Naive thymus-derived CD8-positive, alpha-beta T cell (primary cell): ENCODE measurements around the gene HOXA6. TPM values are rescaled to one million over a fixed set of nuclear protein-coding genes. Genes with fewer than 3 reads are reported as not detected.

ENCODE experiments used
- ATAC-seq, 2 donors: fragments of 150-1000 bp; cut with Tn5 transposase in 1 of 2; sonication (Bioruptor Pico), chemical (Tn5 transposase) in 1 of 2; 1 replicate in 1 of 2; 2 replicates in 1 of 2; pipeline ENCODE4 v1.10.0; 2021; ENCODE audit warnings: mild to moderate bottlenecking in 2 of 2, moderate library complexity in 2 of 2
- POLR2A ChIA-PET: fragments of 350-600 bp; sonication (Branson Sonifier 250); formaldehyde crosslinking; loops from one replicate; lab custom pipeline; 2021; ENCODE audit warnings: antibody characterized with exemption; lab: Charles Lee
- DNase-seq, 10 donors: peaks; one replicate each; pipeline versions ENCODE4 v3.0.0 to v3.0.0-alpha.2; 2020 to 2022
- H3K27ac Mint-ChIP-seq, 10 donors: one replicate each; pipeline ENCODE4 v1.8.0; 2020 to 2022; ENCODE audit warnings: mild to moderate bottlenecking in 10 of 10, mixed read lengths in 10 of 10, moderate library complexity in 4 of 10, inconsistent platforms in 1 of 10
- H3K27me3 Mint-ChIP-seq, 5 donors: one replicate each; pipeline ENCODE4 v1.8.0; 2021 to 2022; ENCODE audit warnings: mixed read lengths in 5 of 5
- H3K36me3 Mint-ChIP-seq, 3 donors: one replicate each; pipeline ENCODE4 v1.8.0; 2020 to 2022; ENCODE audit warnings: mixed read lengths in 3 of 3, mild to moderate bottlenecking in 2 of 3, inconsistent platforms in 1 of 3
- H3K4me1 Mint-ChIP-seq, 4 donors: one replicate each; pipeline ENCODE4 v1.8.0; 2021 to 2022; ENCODE audit warnings: mixed read lengths in 4 of 4
- H3K4me3 Mint-ChIP-seq, 10 donors: one replicate each; pipeline ENCODE4 v1.8.0; 2020 to 2022; ENCODE audit warnings: mild to moderate bottlenecking in 10 of 10, mixed read lengths in 10 of 10, moderate library complexity in 6 of 10, inconsistent platforms in 1 of 10
- H3K9me3 Mint-ChIP-seq, 9 donors: one replicate each; pipeline ENCODE4 v1.8.0; 2020 to 2022; ENCODE audit warnings: mixed read lengths in 9 of 9, mild to moderate bottlenecking in 3 of 9, inconsistent platforms in 1 of 9, moderate library complexity in 1 of 9
- polyA plus RNA-seq, 3 donors: library from polyadenylated mRNA; unstranded; fragments of 300-500 nt; fragmentation: Illumina TruSeq; gene quantifications; one replicate each; pipeline ENCODE4 v1.2.3, GENCODE V29; 2021
- total RNA-seq, 8 experiments: library from RNA in 2 of 8; stranded (reverse) in 2 of 8; gene quantifications; one replicate each; pipeline ENCODE4 v1.2.3 and lab custom pipeline; 2021 to 2026

The HOXA6 gene
- total and polyA plus RNA-seq, 5 experiments from 2014 or later: not detected

DNA sequence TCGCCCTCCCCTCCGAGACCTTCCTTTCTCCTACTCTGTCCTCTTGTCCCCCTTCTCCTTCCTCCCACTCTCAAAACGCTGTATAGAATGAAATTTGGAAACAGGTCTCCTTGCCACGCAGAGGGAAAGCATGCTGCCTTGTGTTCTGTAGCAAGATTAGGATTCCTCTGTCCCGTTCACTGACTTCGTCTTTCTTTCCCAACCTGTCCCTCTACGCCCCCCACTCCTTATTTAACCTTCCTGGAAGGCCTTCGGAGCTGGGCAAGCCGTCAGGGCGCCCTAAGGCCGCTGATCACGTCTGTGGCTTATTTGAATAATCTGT lies 16.4 kb upstream of the HOXA6 start:
- DNase-seq (no peak), ATAC-seq (no peak)
- Mint-ChIP-seq H3K27ac (peak overlapping the region in 3 of 10 donors; percentile 5 to 63 (median 63)), H3K9me3 (peaks cover 0 to 8% (median 0%) of the 10 kb centered on the region in 9 donors), H3K27me3 (peaks cover 42 to 86% (median 68%) of the 10 kb centered on the region in 5 donors), H3K4me1 (peaks cover 17 to 61% (median 44%) of the 10 kb centered on the region in 4 donors), H3K4me3 (peak overlapping the region in 6 of 10 donors; percentile 3 to 48 (median 32)), H3K36me3 (peaks cover 0 to 2% (median 0%) of the 10 kb centered on the region in 3 donors)
- POLR2A ChIA-PET: interaction anchor here (0.6 kb wide), 1 partner anchor 21 kb away, joined by 3 read pairs; the partner anchor contains the start of gene HOXA11

DNA sequence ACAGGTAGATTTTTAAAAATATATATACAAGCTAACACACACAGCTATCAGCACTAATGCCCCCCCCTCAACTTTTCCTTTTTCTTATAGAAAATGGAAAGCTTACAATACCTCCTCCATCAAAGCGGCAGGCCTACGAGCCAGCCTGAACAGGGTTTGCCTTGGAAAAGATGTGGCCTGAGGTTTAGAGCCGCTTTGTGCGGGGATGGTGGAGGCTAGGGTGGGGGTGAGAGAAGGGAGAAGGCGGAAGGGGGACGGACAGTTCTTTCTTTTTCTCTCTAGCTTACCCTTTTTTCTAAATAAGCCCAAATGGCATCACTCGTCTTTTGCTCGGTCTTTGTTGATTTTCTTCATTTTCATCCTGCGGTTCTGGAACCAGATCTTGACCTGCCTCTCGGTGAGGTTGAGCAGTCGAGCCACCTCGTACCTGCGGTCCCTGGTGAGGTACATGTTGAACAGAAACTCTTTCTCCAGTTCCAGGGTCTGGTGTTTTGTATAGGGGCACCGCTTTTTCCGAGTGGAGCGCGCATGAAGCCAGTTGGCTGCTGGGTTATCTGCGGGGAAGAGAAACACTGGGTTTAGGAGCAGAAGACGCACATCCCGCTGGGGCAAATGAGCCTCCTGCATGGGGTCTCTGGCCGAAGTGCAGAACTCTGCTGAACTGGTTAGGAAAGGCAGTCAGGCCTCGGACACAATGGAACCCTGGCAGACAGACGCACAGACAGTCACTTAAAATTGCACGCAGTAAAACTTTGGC lies 15.9 kb upstream of the HOXA6 start:
- ATAC-seq (no peak), DNase-seq (peak in 1 of 10 donors; percentile 34)
- peaks cover 0 to 4% (median 0%) of the 10 kb centered on the region in 9 donors for H3K9me3 Mint-ChIP-seq
- H3K4me3 Mint-ChIP-seq: peak overlapping the region in 3 of 10 donors; percentile 45 to 46 (median 45)
- H3K27ac Mint-ChIP-seq: peak overlapping the region in 2 of 10 donors; percentile 63
- POLR2A ChIA-PET: interaction anchor here (1.6 kb wide), 1 partner anchor 21 kb away, joined by 3 read pairs; the partner anchor contains the start of gene HOXA11
- peaks cover 0 to 3% (median 0%) of the 10 kb centered on the region in 3 donors for H3K36me3 Mint-ChIP-seq
- H3K27me3 Mint-ChIP-seq: peaks cover 41 to 86% (median 67%) of the 10 kb centered on the region in 5 donors
- peaks cover 15 to 61% (median 42%) of the 10 kb centered on the region in 4 donors for H3K4me1 Mint-ChIP-seq

DNA sequence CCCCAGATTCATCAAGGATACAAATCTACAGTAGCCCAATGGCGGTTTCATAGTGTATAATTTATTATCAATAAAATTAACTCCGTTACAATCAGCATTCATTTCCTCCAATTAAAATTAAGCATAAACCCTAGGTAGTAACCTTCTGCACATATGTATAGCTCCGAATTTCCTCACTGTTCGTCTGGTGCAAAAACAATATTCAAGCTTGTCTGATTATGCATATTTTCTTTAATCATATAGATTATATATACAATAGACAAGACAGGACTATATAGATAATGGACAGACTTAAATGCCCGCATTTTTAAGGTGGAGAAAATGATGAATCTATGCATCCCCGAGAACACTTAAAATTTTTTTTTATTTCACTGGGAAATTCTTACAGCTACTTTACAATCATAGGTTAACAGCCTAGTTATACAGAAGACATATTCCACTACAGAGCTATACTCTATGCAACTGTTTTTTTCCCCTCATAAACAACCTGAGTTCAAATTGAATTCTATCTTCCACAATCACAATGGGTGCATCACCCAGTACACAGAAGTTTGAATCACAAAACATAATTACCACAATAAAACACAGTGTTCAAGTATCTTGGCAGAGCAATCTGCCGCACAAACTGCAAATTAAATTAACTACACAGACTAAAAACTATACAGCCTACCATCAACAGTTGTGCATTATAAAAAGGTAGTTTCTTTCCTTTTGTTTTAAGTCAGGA lies 15.2 kb upstream of the HOXA6 start:
- Mint-ChIP-seq H3K27me3 (peaks cover 41 to 86% (median 67%) of the 10 kb centered on the region in 5 donors), H3K36me3 (peaks cover 0 to 3% (median 0%) of the 10 kb centered on the region in 3 donors), H3K27ac (no peak overlapping the region), H3K9me3 (peaks cover 0 to 4% (median 0%) of the 10 kb centered on the region in 9 donors), H3K4me1 (peaks cover 13 to 64% (median 42%) of the 10 kb centered on the region in 4 donors), H3K4me3 (peak overlapping the region in 1 of 10 donors; percentile 5)
- DNase-seq (no peak), ATAC-seq (no peak)
- POLR2A ChIA-PET: interaction anchor here (0.6 to 1.6 kb wide), 2 partner anchors 22 to 217 kb away, joined by 3 to 4 read pairs; partner anchors contain the start of gene HOXA11

DNA sequence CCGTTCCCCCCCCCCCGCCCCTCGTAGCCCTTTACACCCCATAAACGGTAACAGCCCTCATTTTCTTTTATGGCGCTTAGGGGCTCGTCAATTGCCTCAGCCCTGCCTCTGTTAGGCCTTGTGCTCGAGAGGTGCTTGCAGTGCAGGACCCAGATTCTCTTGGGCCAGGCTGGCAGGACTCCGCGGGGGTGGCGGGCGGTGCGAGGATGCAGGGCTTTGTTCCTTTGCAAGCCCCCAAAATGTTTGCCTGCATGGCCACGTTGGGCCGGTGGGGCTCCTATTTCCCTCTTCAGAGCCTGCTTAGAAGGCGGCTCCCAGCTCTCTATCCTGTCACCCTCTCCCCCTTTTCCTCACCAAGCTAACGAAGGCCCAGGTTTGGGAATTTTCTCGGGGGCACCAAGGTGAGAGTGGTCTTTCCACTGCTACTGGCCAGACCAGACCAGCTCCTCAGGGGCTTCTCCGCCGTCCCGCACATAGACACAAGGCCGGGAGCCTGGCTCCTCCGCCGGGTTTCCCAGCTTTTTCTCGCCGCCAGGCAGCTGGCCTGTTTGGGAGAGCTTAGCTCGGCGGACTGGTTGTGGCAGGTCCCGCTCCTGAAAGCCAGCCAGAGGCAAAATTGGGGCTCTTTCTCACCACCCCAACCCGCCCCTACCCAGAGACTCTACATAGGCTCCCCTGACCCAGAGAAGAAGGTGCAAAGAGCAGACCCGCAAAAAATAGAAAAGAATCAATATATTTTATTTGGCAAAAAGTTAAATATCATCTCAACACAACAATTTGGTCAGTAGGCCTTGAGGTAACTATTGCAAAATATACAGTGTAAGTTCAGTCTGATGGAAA lies 14.4 kb upstream of the HOXA6 start:
- no peak for ATAC-seq
- Mint-ChIP-seq H3K27ac (no peak overlapping the region), H3K9me3 (peaks cover 0 to 4% (median 0%) of the 10 kb centered on the region in 9 donors), H3K27me3 (peaks cover 45 to 86% (median 67%) of the 10 kb centered on the region in 5 donors), H3K4me1 (peaks cover 11 to 64% (median 45%) of the 10 kb centered on the region in 4 donors), H3K4me3 (peak overlapping the region in 3 of 10 donors; percentile 18 to 38 (median 30)), H3K36me3 (peaks cover 0 to 3% (median 0%) of the 10 kb centered on the region in 3 donors)
- POLR2A ChIA-PET: interaction anchor here (0.6 to 1.6 kb wide), 2 partner anchors 23 to 216 kb away, joined by 3 to 4 read pairs; partner anchors contain the start of gene HOXA11
- DNase-seq: peak in 2 of 10 donors; percentile 10 to 34

DNA sequence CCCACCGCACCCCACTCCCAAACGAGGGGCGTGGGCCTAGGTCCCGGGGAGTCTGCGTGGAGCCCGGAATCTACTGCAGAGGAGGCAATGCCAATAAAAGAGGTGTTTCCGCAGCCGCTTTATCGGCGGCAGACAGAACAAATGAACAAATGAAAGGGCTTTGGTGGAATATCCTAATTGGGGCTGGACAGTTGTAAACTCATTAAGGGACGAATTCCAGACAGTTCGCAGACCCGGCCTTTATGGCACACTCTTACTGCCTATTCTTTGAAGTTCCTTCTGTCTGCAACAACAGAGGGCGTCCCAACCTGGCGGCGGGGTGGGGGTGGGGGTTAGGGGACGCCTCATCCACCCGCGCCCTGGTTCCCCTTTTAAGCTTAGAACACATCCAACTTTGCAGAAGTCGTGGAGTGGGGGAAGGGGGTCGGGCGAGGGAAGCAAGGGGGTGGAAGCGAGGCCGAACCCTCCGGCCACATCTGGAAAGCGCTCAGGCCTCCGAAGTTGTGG lies 13.7 kb upstream of the HOXA6 start:
- no peak overlapping the region for H3K27ac Mint-ChIP-seq
- H3K36me3 Mint-ChIP-seq: peaks cover 0 to 3% (median 0%) of the 10 kb centered on the region in 3 donors
- ATAC-seq (peak in 1 of 2 donors; percentile 2), DNase-seq (peak in 1 of 10 donors; percentile 50)
- H3K9me3 Mint-ChIP-seq: peaks cover 0 to 4% (median 0%) of the 10 kb centered on the region in 9 donors
- H3K27me3 Mint-ChIP-seq: peaks cover 49 to 86% (median 70%) of the 10 kb centered on the region in 5 donors
- peak overlapping the region; percentile 56 to 88 (median 78) for H3K4me3 Mint-ChIP-seq
- peaks cover 11 to 61% (median 45%) of the 10 kb centered on the region in 4 donors for H3K4me1 Mint-ChIP-seq
- POLR2A ChIA-PET: interaction anchor here (0.6 to 1.0 kb wide), 2 partner anchors 11 to 12 kb away, joined by 3 to 5 read pairs; partner anchors contain the start of gene HOXA10

DNA sequence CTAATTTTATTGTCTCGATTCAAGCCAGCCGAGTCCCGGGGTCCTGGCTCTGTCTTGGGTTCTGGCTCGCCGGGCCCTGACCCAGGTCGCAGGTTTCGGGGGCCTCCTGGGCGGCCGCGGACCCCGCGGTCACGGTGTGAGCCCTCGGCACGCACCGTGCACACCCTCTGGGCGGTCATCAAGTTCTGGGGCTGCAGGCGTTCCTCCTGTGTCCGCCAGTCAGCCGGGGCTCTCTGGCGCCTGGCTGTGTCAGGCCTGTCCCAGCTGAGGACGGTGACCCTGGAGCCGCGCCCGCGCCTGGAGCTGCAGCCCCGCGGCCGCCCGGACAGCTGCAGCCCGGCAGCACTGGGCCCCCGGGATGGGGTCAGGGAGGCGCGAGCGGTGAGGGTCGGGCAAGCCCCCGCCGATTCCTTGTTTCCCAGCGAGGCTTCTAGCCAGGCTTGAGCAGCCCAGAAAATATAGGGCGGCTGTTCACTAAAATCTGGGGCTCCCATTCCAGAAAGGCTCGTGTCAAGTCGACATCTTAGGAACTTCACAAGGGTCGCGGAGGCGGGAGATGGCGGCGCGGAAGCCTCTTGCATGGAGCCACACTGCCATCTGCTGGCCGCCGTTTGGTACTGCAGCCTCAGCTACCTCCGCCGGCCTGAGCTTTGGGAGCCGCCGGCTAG lies 13.1 kb upstream of the HOXA6 start:
- Mint-ChIP-seq H3K36me3 (peaks cover 0 to 3% (median 0%) of the 10 kb centered on the region in 3 donors), H3K4me3 (peak overlapping the region; percentile 56 to 88 (median 81)), H3K4me1 (peaks cover 10 to 61% (median 45%) of the 10 kb centered on the region in 4 donors), H3K27ac (peak overlapping the region in 1 of 10 donors; percentile 62), H3K27me3 (peaks cover 46 to 86% (median 71%) of the 10 kb centered on the region in 5 donors), H3K9me3 (peaks cover 0 to 2% (median 0%) of the 10 kb centered on the region in 9 donors)
- peak; percentile 72 to 92 (median 86) for DNase-seq
- POLR2A ChIA-PET: interaction anchor here (0.6 to 1.0 kb wide), 2 partner anchors 10 to 13 kb away, joined by 3 to 5 read pairs; partner anchors contain the start of gene HOXA10
- ATAC-seq: peak; percentile 68 to 73

DNA sequence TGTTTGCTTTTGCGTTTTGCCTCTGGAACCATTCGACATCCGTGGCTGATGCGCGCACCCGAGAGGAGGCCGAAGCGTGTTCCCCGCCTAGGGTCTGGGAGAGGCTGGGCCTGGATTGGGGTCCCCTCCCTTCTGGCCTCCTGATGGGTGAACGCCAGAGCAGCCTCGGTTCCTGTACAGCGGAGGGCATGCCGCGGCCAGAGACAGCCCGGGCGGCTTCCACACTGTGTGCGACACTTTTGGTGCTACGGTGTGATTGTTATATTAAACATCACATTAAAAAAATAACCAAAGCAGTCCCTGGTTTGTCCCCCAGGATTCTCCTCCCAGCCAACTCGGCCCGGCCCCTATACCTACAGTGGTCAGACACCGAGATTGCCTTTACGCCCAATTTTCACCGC lies 12.6 kb upstream of the HOXA6 start:
- Mint-ChIP-seq H3K9me3 (no peaks in the 10 kb centered on the region), H3K4me1 (peaks cover 12 to 63% (median 47%) of the 10 kb centered on the region in 4 donors), H3K4me3 (peak overlapping the region; percentile 56 to 88 (median 74)), H3K27me3 (peaks cover 50 to 86% (median 73%) of the 10 kb centered on the region in 5 donors), H3K36me3 (peaks cover 0 to 3% (median 0%) of the 10 kb centered on the region in 3 donors), H3K27ac (peak overlapping the region in 3 of 10 donors; percentile 17 to 48 (median 45))
- POLR2A ChIA-PET: interaction anchor here (1.0 kb wide), 1 partner anchor 13 kb away, joined by 5 read pairs; the partner anchor contains the start of gene HOXA10
- peak; percentile 40 to 49 for ATAC-seq
- DNase-seq: peak in 3 of 10 donors; percentile 47 to 61 (median 51)

DNA sequence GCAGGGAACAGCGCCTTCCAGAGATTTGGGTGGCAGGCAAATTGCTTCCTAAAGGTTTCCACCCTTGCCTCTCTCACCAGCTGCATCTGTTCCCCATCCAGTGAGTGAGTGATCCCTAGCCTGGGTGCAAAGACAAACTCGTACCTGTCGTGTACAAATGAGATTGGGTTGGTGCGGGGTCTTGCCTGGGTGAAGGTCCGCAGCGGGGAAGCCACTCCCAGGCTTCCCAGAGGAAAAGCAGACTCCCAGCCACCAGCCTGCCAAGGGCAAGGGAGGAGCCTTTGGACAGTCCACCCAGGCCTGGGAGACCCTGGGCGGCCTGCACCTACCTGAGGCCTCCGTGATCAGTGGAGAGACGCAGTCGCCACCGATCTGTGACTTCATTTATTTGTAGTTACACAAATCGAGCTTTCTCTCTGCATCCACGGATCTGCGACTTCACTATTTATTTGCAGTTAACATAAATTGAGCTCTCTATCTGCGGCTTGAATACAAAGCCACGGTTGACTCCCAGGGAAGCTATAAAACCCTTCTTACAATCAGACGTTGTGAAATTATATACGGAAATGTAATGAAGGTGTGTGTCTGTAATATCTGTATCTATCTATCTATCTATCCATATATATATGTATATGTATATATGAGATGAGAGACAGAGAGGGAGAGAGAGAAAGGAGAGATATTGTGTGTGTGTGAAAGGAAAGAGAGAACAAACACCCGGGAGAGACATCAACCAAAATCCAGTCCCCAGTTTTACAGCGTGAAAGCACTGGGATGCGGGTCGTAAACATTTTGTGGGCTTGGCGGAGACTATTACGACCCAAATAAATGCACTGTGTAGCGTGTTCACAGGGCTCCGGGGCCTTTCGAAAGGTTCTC lies 11.9 kb upstream of the HOXA6 start:
- Mint-ChIP-seq H3K27ac (peak overlapping the region in 3 of 10 donors; percentile 17 to 67 (median 48)), H3K27me3 (peaks cover 56 to 87% (median 76%) of the 10 kb centered on the region in 5 donors), H3K4me1 (peaks cover 16 to 66% (median 50%) of the 10 kb centered on the region in 4 donors), H3K36me3 (peaks cover 0 to 3% (median 3%) of the 10 kb centered on the region in 3 donors), H3K4me3 (peak overlapping the region; percentile 56 to 83 (median 70)), H3K9me3 (no peaks in the 10 kb centered on the region)
- POLR2A ChIA-PET: interaction anchor here (0.8 kb wide), 1 partner anchor 26 kb away, joined by 3 read pairs; the partner anchor contains the start of gene HOXA11
- ATAC-seq (peak in 1 of 2 donors; percentile 8), DNase-seq (peak in 1 of 10 donors; percentile 50)

DNA sequence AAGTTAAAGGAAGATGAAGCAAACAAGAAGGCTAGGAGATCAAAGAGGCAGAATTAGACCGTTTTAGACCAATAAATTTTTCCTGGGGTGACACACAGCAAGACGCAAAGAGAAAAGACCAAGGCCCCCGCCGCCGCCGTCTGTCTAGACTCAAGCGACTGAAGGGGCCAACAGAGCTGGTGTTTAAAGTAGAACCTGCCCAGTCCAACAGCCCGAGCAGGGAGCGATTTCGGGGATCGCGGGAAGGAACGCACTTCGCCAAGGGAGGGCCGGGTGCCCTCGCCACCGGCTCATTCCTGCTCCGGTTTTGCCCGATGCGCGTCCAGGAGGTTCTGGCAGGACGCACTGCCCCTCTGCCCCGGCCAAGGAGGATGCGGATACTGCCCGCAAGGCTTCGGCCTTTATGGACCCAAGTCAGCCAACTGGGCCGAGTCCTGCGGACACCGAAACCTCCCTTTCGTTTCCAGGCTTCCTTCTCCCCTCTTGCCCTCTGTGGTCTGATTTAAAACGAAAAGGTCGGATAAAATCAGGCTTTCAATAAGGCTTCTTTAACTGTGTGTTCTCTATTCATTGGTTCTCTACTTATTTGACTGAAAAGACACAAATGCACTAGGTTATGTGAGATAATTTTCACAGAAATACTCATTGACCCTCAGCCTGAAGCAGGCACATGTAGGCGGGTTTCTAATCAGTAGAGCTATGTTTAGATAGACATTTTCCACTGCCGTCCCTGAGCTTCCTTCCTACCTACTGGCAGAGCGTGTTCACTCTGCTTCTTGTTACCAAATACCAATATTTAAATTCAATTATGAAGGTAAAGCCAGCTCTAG lies 11.1 kb upstream of the HOXA6 start:
- H3K36me3 Mint-ChIP-seq: peaks cover 0 to 3% (median 3%) of the 10 kb centered on the region in 3 donors
- H3K9me3 Mint-ChIP-seq: no peaks in the 10 kb centered on the region
- peak overlapping the region in 8 of 10 donors; percentile 2 to 49 (median 26) for H3K4me3 Mint-ChIP-seq
- H3K27ac Mint-ChIP-seq: peak overlapping the region in 3 of 10 donors; percentile 4 to 49 (median 24)
- POLR2A ChIA-PET: interaction anchor here (0.8 kb wide), 1 partner anchor 27 kb away, joined by 3 read pairs; the partner anchor contains the start of gene HOXA11
- ATAC-seq (no peak), DNase-seq (peak in 1 of 10 donors; percentile 60)
- peaks cover 13 to 66% (median 50%) of the 10 kb centered on the region in 4 donors for H3K4me1 Mint-ChIP-seq
- H3K27me3 Mint-ChIP-seq: peaks cover 57 to 87% (median 79%) of the 10 kb centered on the region in 5 donors
